MCF 10A (cell line): ENCODE data around the gene ZNF423. TPM values are rescaled to one million over a fixed set of nuclear protein-coding genes. Genes with fewer than 3 reads are reported as not detected.

ENCODE experiments used
- BruUV-seq: library from RNA; stranded (reverse); fragments of 400-500 nt; replicated peaks from 2 replicates; lab custom pipeline; 2021; lab: Mats Ljungman, UMichigan
- CTCF ChIA-PET: fragments of 300-600 bp; sonication (Branson Sonifier 250); formaldehyde crosslinking; extraction: SDS; loops from one replicate; lab custom pipeline; 2021; ENCODE audit warnings: antibody characterized with exemption, inconsistent platforms; lab: Yijun Ruan, JAX
- POLR2A ChIA-PET: fragments of 300-600, 350-650 bp; sonication (Branson Sonifier 250); formaldehyde crosslinking; extraction: SDS; loops from one replicate; lab custom pipeline; 2020; ENCODE audit warnings: antibody characterized with exemption, inconsistent platforms; lab: Yijun Ruan, JAX
- DNase-seq: peaks from one replicate; pipeline ENCODE4 v3.0.0-alpha.2; 2018; ENCODE audit not compliant: unreplicated experiment
- H3K27ac Mint-ChIP-seq: one replicate; pipeline ENCODE4 v1.8.0; 2022; ENCODE audit warnings: mild to moderate bottlenecking, low read depth, mixed read lengths; ENCODE audit not compliant: unreplicated experiment
- H3K27me3 Mint-ChIP-seq: one replicate; pipeline ENCODE4 v1.8.0; 2022; ENCODE audit warnings: mixed read lengths; ENCODE audit not compliant: insufficient read depth, unreplicated experiment
- H3K36me3 Mint-ChIP-seq: one replicate; pipeline ENCODE4 v1.8.0; 2022; ENCODE audit warnings: mild to moderate bottlenecking, moderate library complexity, mixed read lengths; ENCODE audit not compliant: insufficient read depth, unreplicated experiment
- H3K4me1 Mint-ChIP-seq: one replicate; pipeline ENCODE4 v1.8.0; 2022; ENCODE audit warnings: mixed read lengths; ENCODE audit not compliant: insufficient read depth, unreplicated experiment
- H3K4me3 Mint-ChIP-seq: one replicate; pipeline ENCODE4 v1.8.0; 2022; ENCODE audit warnings: mild to moderate bottlenecking, moderate library complexity, mixed read lengths; ENCODE audit not compliant: unreplicated experiment
- H3K9me3 Mint-ChIP-seq: one replicate; pipeline ENCODE4 v1.8.0; 2022; ENCODE audit warnings: mixed read lengths; ENCODE audit not compliant: unreplicated experiment
- intact Hi-C: fragments of 100-400 bp; cut with micrococcal nuclease; formaldehyde crosslinking; loops from 2 replicates; pipeline ENCODE4 v1.14.1; 2022
- total RNA-seq: library from RNA; stranded (reverse); gene quantifications from 2 replicates; pipeline ENCODE4 v1.2.3, GENCODE V29; 2022
- TF ChIP-seq, protein P1 (sequence below): fragments of 200-600 bp; IDR thresholded peaks from one replicate; pipeline ENCODE4 v1.8.0; 2022; ENCODE audit warnings: antibody characterized with exemption, mild to moderate bottlenecking; ENCODE audit not compliant: unreplicated experiment

Gene ZNF423
- total RNA-seq, 1 experiment from 2014 or later = not detected

DNA sequence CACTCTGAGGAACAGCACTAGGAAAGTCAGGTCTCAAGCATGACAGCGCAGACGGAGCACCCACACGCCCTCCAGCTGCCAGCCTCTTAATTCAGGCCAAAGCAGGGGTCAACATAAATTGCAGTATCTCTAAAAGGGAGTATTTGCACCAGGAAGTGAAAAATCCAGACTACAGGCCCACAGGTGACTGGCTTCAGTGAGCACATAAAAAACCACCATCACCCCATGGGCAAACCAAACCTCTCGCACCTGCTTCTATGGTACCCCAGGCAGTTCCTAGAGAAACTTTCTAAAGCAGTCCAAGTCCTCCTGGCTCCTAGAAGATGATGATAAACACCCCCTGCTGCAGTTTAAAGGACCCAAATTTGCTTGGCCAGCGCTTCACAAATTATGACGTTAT lies 129.8 kb downstream of the ZNF423 start:
- Mint-ChIP-seq H3K36me3 (peaks cover 5% of the 10 kb centered on the region), H3K4me3 (no peak overlapping the region), H3K4me1 (no peaks in the 10 kb centered on the region), H3K27me3 (peaks cover 32% of the 10 kb centered on the region), H3K27ac (no peak overlapping the region), H3K9me3 (no peaks in the 10 kb centered on the region)
- TF ChIP-seq, protein P1, sequence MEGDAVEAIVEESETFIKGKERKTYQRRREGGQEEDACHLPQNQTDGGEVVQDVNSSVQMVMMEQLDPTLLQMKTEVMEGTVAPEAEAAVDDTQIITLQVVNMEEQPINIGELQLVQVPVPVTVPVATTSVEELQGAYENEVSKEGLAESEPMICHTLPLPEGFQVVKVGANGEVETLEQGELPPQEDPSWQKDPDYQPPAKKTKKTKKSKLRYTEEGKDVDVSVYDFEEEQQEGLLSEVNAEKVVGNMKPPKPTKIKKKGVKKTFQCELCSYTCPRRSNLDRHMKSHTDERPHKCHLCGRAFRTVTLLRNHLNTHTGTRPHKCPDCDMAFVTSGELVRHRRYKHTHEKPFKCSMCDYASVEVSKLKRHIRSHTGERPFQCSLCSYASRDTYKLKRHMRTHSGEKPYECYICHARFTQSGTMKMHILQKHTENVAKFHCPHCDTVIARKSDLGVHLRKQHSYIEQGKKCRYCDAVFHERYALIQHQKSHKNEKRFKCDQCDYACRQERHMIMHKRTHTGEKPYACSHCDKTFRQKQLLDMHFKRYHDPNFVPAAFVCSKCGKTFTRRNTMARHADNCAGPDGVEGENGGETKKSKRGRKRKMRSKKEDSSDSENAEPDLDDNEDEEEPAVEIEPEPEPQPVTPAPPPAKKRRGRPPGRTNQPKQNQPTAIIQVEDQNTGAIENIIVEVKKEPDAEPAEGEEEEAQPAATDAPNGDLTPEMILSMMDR = no peak
- no TSS peak for BruUV-seq
- intact Hi-C loops = no loop called here
- CTCF ChIA-PET = interaction anchor here (0.7 kb wide), 1 partner anchor 146 kb away, joined by 3 read pairs; no protein-coding TSS in a partner anchor
- no peak for DNase-seq
- POLR2A ChIA-PET = no interaction called here

DNA sequence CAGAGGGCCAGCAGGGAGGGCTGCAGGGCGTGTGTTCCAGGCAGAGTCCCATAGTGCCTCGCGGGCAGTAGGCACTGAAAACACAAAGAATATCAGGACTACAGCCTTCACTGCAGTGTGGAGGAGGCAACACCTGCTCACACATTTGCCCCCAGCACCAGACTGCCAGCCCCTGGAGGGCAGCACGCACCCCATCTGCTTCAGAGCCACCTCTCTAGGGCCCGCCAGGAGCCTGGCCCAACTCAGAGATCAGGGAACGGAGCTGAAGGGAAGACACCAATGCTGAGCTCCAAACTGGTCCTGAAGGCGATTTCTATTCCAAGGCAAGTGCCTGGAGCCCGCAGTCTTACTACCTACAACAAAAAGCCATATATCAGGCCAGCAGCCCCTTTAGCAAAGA lies 130.3 kb downstream of the ZNF423 start:
- no peak overlapping the region for H3K4me3 Mint-ChIP-seq
- ChIA-PET POLR2A (no interaction called here), CTCF (interaction anchor here (0.7 kb wide), 1 partner anchor 547 kb away, joined by 3 read pairs; no protein-coding TSS in a partner anchor)
- intact Hi-C loops = no loop called here
- H3K9me3 Mint-ChIP-seq = no peaks in the 10 kb centered on the region
- H3K4me1 Mint-ChIP-seq = no peaks in the 10 kb centered on the region
- no peak for DNase-seq
- no TSS peak for BruUV-seq
- no peak overlapping the region for H3K27ac Mint-ChIP-seq
- TF ChIP-seq, protein P1 = no peak
- H3K27me3 Mint-ChIP-seq = peaks cover 36% of the 10 kb centered on the region
- peaks cover 5% of the 10 kb centered on the region for H3K36me3 Mint-ChIP-seq

DNA sequence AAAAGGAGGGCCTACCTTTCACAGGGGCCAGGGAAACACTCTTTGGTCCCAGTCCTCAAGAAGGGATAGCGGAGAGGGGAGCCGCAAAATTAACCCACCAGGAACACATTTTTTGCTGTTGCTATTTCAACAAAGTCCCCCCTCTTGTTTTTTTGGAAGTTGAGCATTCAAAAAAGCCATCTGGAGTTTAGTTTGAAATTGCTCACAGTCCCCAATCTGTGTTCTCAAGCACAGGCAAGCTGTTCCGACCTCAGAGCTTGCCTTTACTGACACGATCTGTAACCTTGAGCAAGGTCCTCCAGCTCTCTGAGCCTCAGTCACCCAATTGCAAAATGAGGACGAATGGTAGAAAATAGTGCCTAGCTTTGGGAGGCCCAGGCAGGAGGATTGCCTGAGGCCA lies 131.1 kb downstream of the ZNF423 start:
- CTCF ChIA-PET = interaction anchor here (0.7 to 1.2 kb wide), 2 partner anchors 45 to 548 kb away, joined by 3 read pairs; no protein-coding TSS in a partner anchor
- Mint-ChIP-seq H3K9me3 (no peaks in the 10 kb centered on the region), H3K27ac (no peak overlapping the region), H3K27me3 (peaks cover 44% of the 10 kb centered on the region), H3K4me3 (no peak overlapping the region), H3K4me1 (no peaks in the 10 kb centered on the region), H3K36me3 (peaks cover 5% of the 10 kb centered on the region)
- intact Hi-C loops = no loop called here
- no peak for DNase-seq
- TF ChIP-seq, protein P1 = no peak
- BruUV-seq = no TSS peak
- POLR2A ChIA-PET = no interaction called here

DNA sequence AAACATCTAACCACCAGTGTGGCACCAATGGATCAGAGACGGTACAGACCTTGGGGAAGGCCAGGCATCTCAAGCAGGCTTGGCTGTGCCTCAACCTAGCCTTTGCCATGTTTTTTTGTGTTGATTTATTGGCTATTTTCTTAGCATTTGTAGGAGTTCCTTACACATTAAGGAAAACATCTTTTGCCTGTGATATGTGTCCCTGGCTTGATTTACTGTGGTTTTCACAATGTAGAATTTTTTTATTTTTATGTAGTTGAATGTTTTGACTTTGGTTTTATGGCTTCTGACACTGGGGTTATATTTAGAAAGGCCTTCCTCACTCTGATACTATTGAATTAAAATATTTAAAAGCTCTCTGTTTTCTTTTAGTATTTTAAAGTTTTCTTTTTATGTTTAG lies 132.6 kb downstream of the ZNF423 start:
- H3K27ac Mint-ChIP-seq = no peak overlapping the region
- H3K4me3 Mint-ChIP-seq = no peak overlapping the region
- no peaks in the 10 kb centered on the region for H3K9me3 Mint-ChIP-seq
- POLR2A ChIA-PET = no interaction called here
- CTCF ChIA-PET = interaction anchor here (0.6 kb wide), 1 partner anchor 12 kb away, joined by 3 read pairs; no protein-coding TSS in a partner anchor
- intact Hi-C loops = no loop called here
- TF ChIP-seq, protein P1 = no peak
- DNase-seq = no peak
- H3K36me3 Mint-ChIP-seq = peaks cover 5% of the 10 kb centered on the region
- H3K27me3 Mint-ChIP-seq = peaks cover 58% of the 10 kb centered on the region
- H3K4me1 Mint-ChIP-seq = no peaks in the 10 kb centered on the region
- no TSS peak for BruUV-seq
